ENCODE measurements around the gene LSG1.
"Not testable (repeated sequence)": the region's sequence is repeated elsewhere in the genome, so short reads cannot be mapped to it uniquely, and the experiment has no call there.

LSG1 gene

GRCh38 chr3:194609601-194610000 is 62.4 kb downstream of the LSG1 start:
- Histone ChIP-seq H3K9ac (ENCODE audit: low read depth, low read length) (no peak overlapping the region), H3K36me3 (ENCODE audit: insufficient read depth, low read depth, low read length) (0 out of 2 replicates have a peak, but pooled peaks cover 1% of the 10 kb centered on the region), H3K27ac (ENCODE audit: low read length) (no peak overlapping the region), H3K9me3 (ENCODE audit: insufficient read depth, low read depth, low read length) (no peaks in the 10 kb centered on the region), H3K27me3 (ENCODE audit: insufficient read depth, low read length) (no peaks in the 10 kb centered on the region), H3K4me3 (ENCODE audit: low read length) (no peak overlapping the region), H3K4me1 (ENCODE audit: insufficient read depth, low read length) (no peaks in the 10 kb centered on the region)

DNA sequence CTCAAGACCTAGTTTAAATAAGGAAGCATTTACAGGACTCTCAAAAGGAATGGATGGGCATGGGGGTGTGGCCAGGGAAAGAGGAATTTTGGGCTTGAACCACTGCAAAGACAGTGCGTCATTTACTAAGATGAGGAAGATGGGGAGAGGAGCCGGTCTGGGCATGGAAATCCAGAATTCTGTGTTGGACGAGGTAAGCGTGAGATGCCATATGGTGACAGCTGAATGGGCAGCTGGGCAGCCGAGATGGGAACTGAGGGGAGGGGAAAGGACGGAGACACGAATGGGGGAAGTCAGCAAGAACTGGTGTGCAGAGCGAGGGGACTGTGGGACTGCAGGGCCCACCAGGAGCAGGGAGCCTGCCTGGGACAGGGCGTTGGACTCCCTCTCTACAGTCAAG is 63.0 kb downstream of the LSG1 start:
- Histone ChIP-seq H3K4me1 (ENCODE audit: insufficient read depth, low read length) (no peaks in the 10 kb centered on the region), H3K4me3 (ENCODE audit: low read length) (no peak overlapping the region), H3K9me3 (ENCODE audit: insufficient read depth, low read depth, low read length) (no peaks in the 10 kb centered on the region), H3K9ac (ENCODE audit: low read depth, low read length) (no peak overlapping the region), H3K36me3 (ENCODE audit: insufficient read depth, low read depth, low read length) (no peaks in the 10 kb centered on the region), H3K27me3 (ENCODE audit: insufficient read depth, low read length) (no peaks in the 10 kb centered on the region), H3K27ac (ENCODE audit: low read length) (no peak overlapping the region)

GRCh38 chr3:194607592-194608389 is 64.2 kb downstream of the LSG1 start:
- H3K27ac ChIP-seq (ENCODE audit: low read length), result no peak overlapping the region
- no peaks in the 10 kb centered on the region for H3K36me3 ChIP-seq (ENCODE audit: insufficient read depth, low read depth, low read length)
- no peak overlapping the region for H3K9ac ChIP-seq (ENCODE audit: low read depth, low read length)
- no peaks in the 10 kb centered on the region for H3K9me3 ChIP-seq (ENCODE audit: insufficient read depth, low read depth, low read length)
- H3K4me3 ChIP-seq (ENCODE audit: low read length), result no peak overlapping the region
- no peaks in the 10 kb centered on the region for H3K27me3 ChIP-seq (ENCODE audit: insufficient read depth, low read length)
- no peaks in the 10 kb centered on the region for H3K4me1 ChIP-seq (ENCODE audit: insufficient read depth, low read length)

DNA sequence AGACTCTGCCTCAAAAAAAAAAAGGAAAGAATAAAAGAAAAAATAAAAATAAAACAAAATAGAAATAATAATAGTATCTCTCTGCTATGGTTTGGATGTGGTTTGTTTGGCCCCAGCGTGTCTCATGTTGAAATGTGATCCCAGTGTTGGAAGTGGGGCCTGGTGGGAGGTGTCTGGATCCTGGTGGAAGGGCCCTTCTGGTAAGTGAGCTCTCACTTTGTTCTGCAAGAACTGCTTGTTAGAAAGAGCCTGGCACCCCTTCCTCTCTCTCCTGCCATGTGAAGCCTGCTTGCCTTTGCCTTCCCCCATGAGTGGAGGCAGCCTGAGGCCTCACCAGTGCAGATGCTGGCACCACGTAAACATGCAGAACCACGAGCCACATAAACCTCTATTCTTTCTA is 65.0 kb downstream of the LSG1 start:
- Histone ChIP-seq H3K36me3 (ENCODE audit: insufficient read depth, low read depth, low read length) (no peaks in the 10 kb centered on the region), H3K27me3 (ENCODE audit: insufficient read depth, low read length) (no peaks in the 10 kb centered on the region), H3K4me3 (ENCODE audit: low read length) (no peak overlapping the region), H3K9ac (ENCODE audit: low read depth, low read length) (no peak overlapping the region), H3K27ac (ENCODE audit: low read length) (no peak overlapping the region), H3K4me1 (ENCODE audit: insufficient read depth, low read length) (no peaks in the 10 kb centered on the region), H3K9me3 (ENCODE audit: insufficient read depth, low read depth, low read length) (no peaks in the 10 kb centered on the region)

- no peak overlapping the region for H3K9ac ChIP-seq (ENCODE audit: low read depth, low read length)
- H3K27me3 ChIP-seq (ENCODE audit: insufficient read depth, low read length), result no peaks in the 10 kb centered on the region
- H3K4me1 ChIP-seq (ENCODE audit: insufficient read depth, low read length), result no peaks in the 10 kb centered on the region
- H3K36me3 ChIP-seq (ENCODE audit: insufficient read depth, low read depth, low read length), result no peaks in the 10 kb centered on the region
- no peak overlapping the region for H3K4me3 ChIP-seq (ENCODE audit: low read length)
- H3K9me3 ChIP-seq (ENCODE audit: insufficient read depth, low read depth, low read length), result no peaks in the 10 kb centered on the region
- no peak overlapping the region for H3K27ac ChIP-seq (ENCODE audit: low read length)
These were observed 65.8 kb downstream of the LSG1 start for GRCh38 chr3:194606163-194606562.

DNA sequence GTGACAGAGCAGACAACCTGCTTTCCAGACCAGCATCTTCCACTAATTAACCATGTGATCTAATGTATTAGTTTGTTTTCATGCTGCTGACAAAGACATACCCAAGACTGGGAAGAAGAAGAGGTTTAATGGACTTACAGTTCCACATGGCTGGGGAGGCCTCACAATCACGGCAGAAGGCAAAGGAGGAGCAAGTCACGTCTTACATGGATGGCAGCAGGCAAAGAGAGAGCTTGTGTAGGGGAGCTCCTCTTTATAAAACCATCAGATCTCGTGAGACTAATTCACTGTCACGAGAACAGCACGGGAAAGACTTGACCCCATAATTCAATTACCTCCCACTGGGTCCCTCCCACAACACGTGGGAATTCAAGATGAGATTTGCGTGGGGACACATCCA is 66.7 kb downstream of the LSG1 start:
- not testable (repeated sequence) for H3K27ac ChIP-seq (ENCODE audit: low read length); H3K9ac ChIP-seq (ENCODE audit: low read depth, low read length); H3K9me3 ChIP-seq (ENCODE audit: insufficient read depth, low read depth, low read length); H3K27me3 ChIP-seq (ENCODE audit: insufficient read depth, low read length); H3K36me3 ChIP-seq (ENCODE audit: insufficient read depth, low read depth, low read length); H3K4me3 ChIP-seq (ENCODE audit: low read length); H3K4me1 ChIP-seq (ENCODE audit: insufficient read depth, low read length)

GRCh38 chr3:194604837-194605236 is 67.2 kb downstream of the LSG1 start:
- Histone ChIP-seq H3K4me3 (ENCODE audit: low read length) (no peak overlapping the region), H3K27me3 (ENCODE audit: insufficient read depth, low read length) (no peaks in the 10 kb centered on the region), H3K9ac (ENCODE audit: low read depth, low read length) (no peak overlapping the region), H3K9me3 (ENCODE audit: insufficient read depth, low read depth, low read length) (no peaks in the 10 kb centered on the region), H3K4me1 (ENCODE audit: insufficient read depth, low read length) (no peaks in the 10 kb centered on the region), H3K36me3 (ENCODE audit: insufficient read depth, low read depth, low read length) (no peaks in the 10 kb centered on the region), H3K27ac (ENCODE audit: low read length) (no peak overlapping the region)

DNA sequence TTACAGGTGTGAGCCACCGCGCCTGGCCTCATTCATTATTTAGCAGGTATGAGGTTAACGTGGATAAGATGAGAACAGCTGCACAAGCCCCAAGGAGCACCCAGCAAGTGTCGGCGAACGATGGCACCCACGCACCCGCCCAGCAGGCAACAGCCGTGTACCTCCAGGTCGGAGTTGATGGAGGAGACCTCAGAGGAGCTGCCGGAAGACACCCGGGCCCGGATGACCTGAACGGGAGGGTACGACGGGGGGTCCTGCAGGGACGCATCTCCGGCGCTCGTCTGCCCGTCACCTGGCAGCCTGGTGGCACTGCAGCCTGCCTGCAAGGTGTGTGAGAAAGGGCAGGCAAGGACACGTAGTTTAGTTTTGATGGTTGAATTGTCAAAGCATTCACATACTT is 67.9 kb downstream of the LSG1 start:
- no peak overlapping the region for H3K4me3 ChIP-seq (ENCODE audit: low read length)
- H3K9ac ChIP-seq (ENCODE audit: low read depth, low read length), result no peak overlapping the region
- H3K27ac ChIP-seq (ENCODE audit: low read length), result no peak overlapping the region
- H3K36me3 ChIP-seq (ENCODE audit: insufficient read depth, low read depth, low read length), result no peaks in the 10 kb centered on the region
- no peaks in the 10 kb centered on the region for H3K4me1 ChIP-seq (ENCODE audit: insufficient read depth, low read length)
- no peaks in the 10 kb centered on the region for H3K27me3 ChIP-seq (ENCODE audit: insufficient read depth, low read length)
- no peaks in the 10 kb centered on the region for H3K9me3 ChIP-seq (ENCODE audit: insufficient read depth, low read depth, low read length)

DNA sequence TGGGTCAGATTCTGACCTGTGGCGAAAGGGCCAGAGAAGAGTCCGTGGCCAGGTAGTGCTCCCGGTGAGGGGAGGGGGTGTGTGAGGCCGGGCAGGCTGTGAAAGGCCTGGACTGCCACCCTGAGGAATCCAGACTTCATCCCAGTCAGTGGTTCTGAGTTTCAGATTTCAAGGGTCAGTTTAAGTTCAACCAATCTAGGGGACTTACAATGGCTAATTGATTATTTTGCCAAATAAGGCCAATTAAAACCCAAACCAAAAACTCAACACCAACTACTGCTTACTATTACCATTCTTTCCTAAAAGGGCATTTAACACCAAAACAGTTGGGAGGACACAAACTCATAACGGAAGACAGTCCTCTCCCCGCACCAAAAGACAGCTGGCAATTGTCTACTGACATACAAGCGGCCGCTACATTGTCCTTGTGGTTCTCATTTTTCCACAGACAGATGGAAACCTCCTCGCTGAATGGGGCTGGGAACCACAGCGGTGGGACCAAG is 69.3 kb downstream of the LSG1 start:
- no peak overlapping the region for H3K9ac ChIP-seq (ENCODE audit: low read depth, low read length)
- H3K27me3 ChIP-seq (ENCODE audit: insufficient read depth, low read length), result no peaks in the 10 kb centered on the region
- H3K36me3 ChIP-seq (ENCODE audit: insufficient read depth, low read depth, low read length), result 0 out of 2 replicates have a peak, but pooled peaks cover 2% of the 10 kb centered on the region
- no peaks in the 10 kb centered on the region for H3K4me1 ChIP-seq (ENCODE audit: insufficient read depth, low read length)
- H3K4me3 ChIP-seq (ENCODE audit: low read length), result no peak overlapping the region
- H3K27ac ChIP-seq (ENCODE audit: low read length), result no peak overlapping the region
- no peaks in the 10 kb centered on the region for H3K9me3 ChIP-seq (ENCODE audit: insufficient read depth, low read depth, low read length)

GRCh38 chr3:194598771-194599557 is 73.0 kb downstream of the LSG1 start:
- Histone ChIP-seq H3K4me1 (ENCODE audit: insufficient read depth, low read length) (no peaks in the 10 kb centered on the region), H3K4me3 (ENCODE audit: low read length) (no peak overlapping the region), H3K27me3 (ENCODE audit: insufficient read depth, low read length) (no peaks in the 10 kb centered on the region), H3K9ac (ENCODE audit: low read depth, low read length) (no peak overlapping the region; the same call in 1 of the 2 replicates), H3K9me3 (ENCODE audit: insufficient read depth, low read depth, low read length) (no peaks in the 10 kb centered on the region), H3K36me3 (ENCODE audit: insufficient read depth, low read depth, low read length) (0 out of 2 replicates have a peak, but pooled peaks cover 2% of the 10 kb centered on the region), H3K27ac (ENCODE audit: low read length) (no peak overlapping the region)

GRCh38 chr3:194596906-194597305 is 75.1 kb downstream of the LSG1 start:
- Histone ChIP-seq H3K36me3 (ENCODE audit: insufficient read depth, low read depth, low read length) (0 out of 2 replicates have a peak, but pooled peaks cover 2% of the 10 kb centered on the region), H3K9ac (ENCODE audit: low read depth, low read length) (no peak overlapping the region), H3K27ac (ENCODE audit: low read length) (no peak overlapping the region), H3K4me1 (ENCODE audit: insufficient read depth, low read length) (no peaks in the 10 kb centered on the region), H3K9me3 (ENCODE audit: insufficient read depth, low read depth, low read length) (no peaks in the 10 kb centered on the region), H3K27me3 (ENCODE audit: insufficient read depth, low read length) (no peaks in the 10 kb centered on the region), H3K4me3 (ENCODE audit: low read length) (no peak overlapping the region)
